Endothelial cell of umbilical vein (primary cell): ENCODE measurements around the gene NDUFA5.

Experiments used
- EZH2 ChIP-seq: IDR thresholded peaks from 2 replicates; pipeline ENCODE4 v1.6.1; 2012; ENCODE audit warnings: borderline replicate concordance, low read depth, mild to moderate bottlenecking, moderate library complexity, low read length, inconsistent platforms; ENCODE audit not compliant: severe bottlenecking
- FOS ChIP-seq: IDR thresholded peaks from 2 replicates; pipeline ENCODE4 v1.6.1; 2011; ENCODE audit warnings: mild to moderate bottlenecking, low read length, moderate library complexity, borderline replicate concordance; ENCODE audit not compliant: insufficient read depth
- MAX ChIP-seq: IDR thresholded peaks from 2 replicates; pipeline ENCODE4 v1.6.1; 2011; ENCODE audit not compliant: insufficient read depth, insufficient read length
- MYC ChIP-seq: IDR thresholded peaks from one replicate; pipeline ENCODE4 v1.6.1; 2011; ENCODE audit warnings: mild to moderate bottlenecking, low read depth, low read length
- POLR2A ChIP-seq: IDR thresholded peaks from 2 replicates; pipeline ENCODE4 v1.6.1; 2012; ENCODE audit warnings: low read depth, mild to moderate bottlenecking, control low read depth, low read length
- POLR2AphosphoS5 ChIP-seq: IDR thresholded peaks from 2 replicates; pipeline ENCODE4 v1.6.1; 2012; ENCODE audit warnings: low read depth, mild to moderate bottlenecking, control low read depth, low read length, moderate library complexity; ENCODE audit not compliant: insufficient read depth
- TF ChIP-seq, protein P1 (sequence below), 2 donors: IDR thresholded peaks; 1 replicate in 1 of 2; 2 replicates in 1 of 2; pipeline ENCODE4 v1.5.1; 2011; ENCODE audit warnings: low read length in 2 of 2, mild to moderate bottlenecking in 2 of 2, moderate library complexity in 2 of 2, control low read depth in 1 of 2, inconsistent platforms in 1 of 2, low read depth in 1 of 2; ENCODE audit not compliant: insufficient read depth in 1 of 2; ENCODE audit errors: extremely low read depth in 1 of 2

GRCh38 chr7:123580406-123581161 lies 23.0 kb upstream of the NDUFA5 start:
- TF ChIP-seq, protein P1, sequence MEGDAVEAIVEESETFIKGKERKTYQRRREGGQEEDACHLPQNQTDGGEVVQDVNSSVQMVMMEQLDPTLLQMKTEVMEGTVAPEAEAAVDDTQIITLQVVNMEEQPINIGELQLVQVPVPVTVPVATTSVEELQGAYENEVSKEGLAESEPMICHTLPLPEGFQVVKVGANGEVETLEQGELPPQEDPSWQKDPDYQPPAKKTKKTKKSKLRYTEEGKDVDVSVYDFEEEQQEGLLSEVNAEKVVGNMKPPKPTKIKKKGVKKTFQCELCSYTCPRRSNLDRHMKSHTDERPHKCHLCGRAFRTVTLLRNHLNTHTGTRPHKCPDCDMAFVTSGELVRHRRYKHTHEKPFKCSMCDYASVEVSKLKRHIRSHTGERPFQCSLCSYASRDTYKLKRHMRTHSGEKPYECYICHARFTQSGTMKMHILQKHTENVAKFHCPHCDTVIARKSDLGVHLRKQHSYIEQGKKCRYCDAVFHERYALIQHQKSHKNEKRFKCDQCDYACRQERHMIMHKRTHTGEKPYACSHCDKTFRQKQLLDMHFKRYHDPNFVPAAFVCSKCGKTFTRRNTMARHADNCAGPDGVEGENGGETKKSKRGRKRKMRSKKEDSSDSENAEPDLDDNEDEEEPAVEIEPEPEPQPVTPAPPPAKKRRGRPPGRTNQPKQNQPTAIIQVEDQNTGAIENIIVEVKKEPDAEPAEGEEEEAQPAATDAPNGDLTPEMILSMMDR (IDR thresholded peaks at IDR 0.05; ENCODE audit: extremely low read depth in 1 of 2, insufficient read depth in 1 of 2, low read depth in 1 of 2, low read length in 2 of 2): peak; percentile 69 to 73
- no peak for TF ChIP-seq FOS
- no peak for TF ChIP-seq POLR2AphosphoS5
- TF ChIP-seq POLR2A: no peak
- TF ChIP-seq EZH2: no peak
- no peak for TF ChIP-seq MYC
- TF ChIP-seq MAX: no peak
